ENCODE data around the gene MLH3.

Gene MLH3

DNA sequence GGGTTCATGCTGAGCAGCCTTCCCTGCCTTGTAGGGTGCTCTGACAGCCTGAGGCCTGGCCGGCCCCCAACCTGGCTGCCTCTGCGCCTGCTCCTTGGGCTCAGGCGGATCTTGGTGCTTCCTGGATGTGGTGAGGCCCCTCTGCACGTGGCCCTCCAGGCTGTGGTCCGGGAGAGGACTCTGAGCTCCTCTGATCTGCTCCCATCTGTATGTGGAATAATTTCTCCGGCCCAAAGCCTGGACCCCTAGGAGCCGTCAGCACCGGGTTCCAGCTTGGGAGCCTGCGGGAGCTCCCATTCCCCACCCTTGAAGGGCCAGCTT lies 69.8 kb downstream of the MLH3 start:
- TF ChIP-seq NFIC (IDR thresholded peaks at IDR 0.05) (no peak; the same call in 1 of the 2 replicates), CREB1 (IDR thresholded peaks at IDR 0.05; ENCODE audit: low read depth) (no peak), RAD21 (IDR thresholded peaks at IDR 0.05; ENCODE audit: low read depth) (no peak), YY1 (IDR thresholded peaks at IDR 0.05; ENCODE audit: low read depth) (no peak), TAF1 (IDR thresholded peaks at IDR 0.05; ENCODE audit: low read depth) (no peak), TCF12 (IDR thresholded peaks at IDR 0.05; ENCODE audit: low read depth) (no peak; the same call in 1 of the 2 replicates), FOXM1 (IDR thresholded peaks at IDR 0.05; ENCODE audit: borderline replicate concordance, low read depth) (no peak), CEBPB (IDR thresholded peaks at IDR 0.05) (no peak), TEAD4 (IDR thresholded peaks at IDR 0.05) (no peak), EP300 (IDR thresholded peaks at IDR 0.05; ENCODE audit: borderline replicate concordance) (no peak), ZBTB7A (IDR thresholded peaks at IDR 0.05; ENCODE audit: low read depth) (no peak)
- TF ChIP-seq, protein P1, sequence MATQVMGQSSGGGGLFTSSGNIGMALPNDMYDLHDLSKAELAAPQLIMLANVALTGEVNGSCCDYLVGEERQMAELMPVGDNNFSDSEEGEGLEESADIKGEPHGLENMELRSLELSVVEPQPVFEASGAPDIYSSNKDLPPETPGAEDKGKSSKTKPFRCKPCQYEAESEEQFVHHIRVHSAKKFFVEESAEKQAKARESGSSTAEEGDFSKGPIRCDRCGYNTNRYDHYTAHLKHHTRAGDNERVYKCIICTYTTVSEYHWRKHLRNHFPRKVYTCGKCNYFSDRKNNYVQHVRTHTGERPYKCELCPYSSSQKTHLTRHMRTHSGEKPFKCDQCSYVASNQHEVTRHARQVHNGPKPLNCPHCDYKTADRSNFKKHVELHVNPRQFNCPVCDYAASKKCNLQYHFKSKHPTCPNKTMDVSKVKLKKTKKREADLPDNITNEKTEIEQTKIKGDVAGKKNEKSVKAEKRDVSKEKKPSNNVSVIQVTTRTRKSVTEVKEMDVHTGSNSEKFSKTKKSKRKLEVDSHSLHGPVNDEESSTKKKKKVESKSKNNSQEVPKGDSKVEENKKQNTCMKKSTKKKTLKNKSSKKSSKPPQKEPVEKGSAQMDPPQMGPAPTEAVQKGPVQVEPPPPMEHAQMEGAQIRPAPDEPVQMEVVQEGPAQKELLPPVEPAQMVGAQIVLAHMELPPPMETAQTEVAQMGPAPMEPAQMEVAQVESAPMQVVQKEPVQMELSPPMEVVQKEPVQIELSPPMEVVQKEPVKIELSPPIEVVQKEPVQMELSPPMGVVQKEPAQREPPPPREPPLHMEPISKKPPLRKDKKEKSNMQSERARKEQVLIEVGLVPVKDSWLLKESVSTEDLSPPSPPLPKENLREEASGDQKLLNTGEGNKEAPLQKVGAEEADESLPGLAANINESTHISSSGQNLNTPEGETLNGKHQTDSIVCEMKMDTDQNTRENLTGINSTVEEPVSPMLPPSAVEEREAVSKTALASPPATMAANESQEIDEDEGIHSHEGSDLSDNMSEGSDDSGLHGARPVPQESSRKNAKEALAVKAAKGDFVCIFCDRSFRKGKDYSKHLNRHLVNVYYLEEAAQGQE (IDR thresholded peaks at IDR 0.05; ENCODE audit: low read depth), result no peak
- TF ChIP-seq, protein P2, sequence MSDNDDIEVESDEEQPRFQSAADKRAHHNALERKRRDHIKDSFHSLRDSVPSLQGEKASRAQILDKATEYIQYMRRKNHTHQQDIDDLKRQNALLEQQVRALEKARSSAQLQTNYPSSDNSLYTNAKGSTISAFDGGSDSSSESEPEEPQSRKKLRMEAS (IDR thresholded peaks at IDR 0.05), result no peak; the same call in 1 of the 2 replicates

DNA sequence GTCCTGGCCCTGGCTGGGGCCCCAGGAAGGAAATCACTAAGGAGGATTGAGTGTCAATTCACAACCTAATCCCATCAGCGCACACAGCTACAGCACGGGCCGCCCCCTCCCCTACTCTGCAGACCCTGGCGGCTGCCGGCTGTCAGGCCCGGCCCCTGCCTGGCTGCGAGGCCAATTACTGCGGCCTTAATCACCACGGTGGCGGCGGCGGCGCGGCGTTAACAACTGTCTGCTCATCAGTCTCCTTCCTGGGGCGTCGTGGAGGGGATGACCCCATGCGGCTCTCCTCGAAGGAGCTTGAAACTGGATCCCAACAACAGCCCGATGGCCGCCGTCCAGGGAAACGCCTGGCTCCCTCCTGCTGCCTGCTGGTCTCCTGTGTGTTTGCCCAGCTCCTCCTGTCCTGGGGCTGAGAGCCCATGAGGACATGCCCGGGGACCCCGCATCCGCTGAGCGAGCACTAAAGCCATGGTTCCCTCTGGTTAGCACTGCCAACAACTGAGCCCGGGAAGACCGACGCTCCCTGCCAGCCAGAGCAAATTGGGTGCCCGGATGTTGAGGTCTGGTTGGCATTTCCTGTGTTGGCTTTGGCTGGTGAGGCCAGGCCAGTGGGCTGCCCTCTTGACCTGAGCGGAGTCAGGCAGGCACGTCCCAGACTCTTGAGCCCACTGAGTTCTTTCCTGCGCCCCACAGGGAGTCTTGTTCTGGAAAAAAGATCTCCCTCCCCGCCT lies 70.4 kb downstream of the MLH3 start:
- TF ChIP-seq TCF12 (IDR thresholded peaks at IDR 0.05; ENCODE audit: low read depth), result peak; percentile 88
- no peak for TF ChIP-seq CEBPB (IDR thresholded peaks at IDR 0.05)
- TF ChIP-seq, protein P2 (IDR thresholded peaks at IDR 0.05), result peak; percentile 59
- 0 out of 2 replicates have a peak, but pooled peaks have one; percentile 56 for TF ChIP-seq ZBTB7A (IDR thresholded peaks at IDR 0.05; ENCODE audit: low read depth)
- TF ChIP-seq NFIC (IDR thresholded peaks at IDR 0.05), result peak; percentile 72
- TF ChIP-seq FOXM1 (IDR thresholded peaks at IDR 0.05; ENCODE audit: borderline replicate concordance, low read depth), result peak; percentile 61; the same call in 1 of the 2 replicates
- TF ChIP-seq TEAD4 (IDR thresholded peaks at IDR 0.05), result peak; percentile 63
- TF ChIP-seq, protein P1 (IDR thresholded peaks at IDR 0.05; ENCODE audit: low read depth), result no peak
- peak; percentile 83 for TF ChIP-seq EP300 (IDR thresholded peaks at IDR 0.05; ENCODE audit: borderline replicate concordance)
- TF ChIP-seq TAF1 (IDR thresholded peaks at IDR 0.05; ENCODE audit: low read depth), result no peak
- TF ChIP-seq, protein P3, sequence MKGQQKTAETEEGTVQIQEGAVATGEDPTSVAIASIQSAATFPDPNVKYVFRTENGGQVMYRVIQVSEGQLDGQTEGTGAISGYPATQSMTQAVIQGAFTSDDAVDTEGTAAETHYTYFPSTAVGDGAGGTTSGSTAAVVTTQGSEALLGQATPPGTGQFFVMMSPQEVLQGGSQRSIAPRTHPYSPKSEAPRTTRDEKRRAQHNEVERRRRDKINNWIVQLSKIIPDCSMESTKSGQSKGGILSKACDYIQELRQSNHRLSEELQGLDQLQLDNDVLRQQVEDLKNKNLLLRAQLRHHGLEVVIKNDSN (IDR thresholded peaks at IDR 0.05), result no peak; the same call in 1 of the 2 replicates
- TF ChIP-seq YY1 (IDR thresholded peaks at IDR 0.05; ENCODE audit: low read depth), result no peak
- TF ChIP-seq RAD21 (IDR thresholded peaks at IDR 0.05; ENCODE audit: low read depth), result no peak

DNA sequence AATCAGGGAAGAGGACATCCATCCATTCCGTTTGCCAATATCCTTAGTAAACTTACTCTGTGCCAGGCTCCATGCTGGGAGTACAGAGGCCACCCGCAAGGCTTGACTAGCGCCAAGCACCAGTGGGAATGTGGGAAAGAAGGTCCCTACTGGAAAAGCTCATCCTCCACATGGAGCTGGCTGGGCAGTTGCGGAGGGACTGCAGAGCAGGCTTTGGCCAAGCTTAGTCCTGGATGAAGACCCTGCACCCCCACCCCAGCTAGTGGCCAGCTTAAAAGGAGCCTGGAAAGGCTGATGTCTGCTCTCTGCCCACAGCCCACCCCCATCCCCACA lies 70.9 kb downstream of the MLH3 start:
- TF ChIP-seq NFIC (IDR thresholded peaks at IDR 0.05), result peak; percentile 61
- no peak for TF ChIP-seq TAF1 (IDR thresholded peaks at IDR 0.05; ENCODE audit: low read depth)

DNA sequence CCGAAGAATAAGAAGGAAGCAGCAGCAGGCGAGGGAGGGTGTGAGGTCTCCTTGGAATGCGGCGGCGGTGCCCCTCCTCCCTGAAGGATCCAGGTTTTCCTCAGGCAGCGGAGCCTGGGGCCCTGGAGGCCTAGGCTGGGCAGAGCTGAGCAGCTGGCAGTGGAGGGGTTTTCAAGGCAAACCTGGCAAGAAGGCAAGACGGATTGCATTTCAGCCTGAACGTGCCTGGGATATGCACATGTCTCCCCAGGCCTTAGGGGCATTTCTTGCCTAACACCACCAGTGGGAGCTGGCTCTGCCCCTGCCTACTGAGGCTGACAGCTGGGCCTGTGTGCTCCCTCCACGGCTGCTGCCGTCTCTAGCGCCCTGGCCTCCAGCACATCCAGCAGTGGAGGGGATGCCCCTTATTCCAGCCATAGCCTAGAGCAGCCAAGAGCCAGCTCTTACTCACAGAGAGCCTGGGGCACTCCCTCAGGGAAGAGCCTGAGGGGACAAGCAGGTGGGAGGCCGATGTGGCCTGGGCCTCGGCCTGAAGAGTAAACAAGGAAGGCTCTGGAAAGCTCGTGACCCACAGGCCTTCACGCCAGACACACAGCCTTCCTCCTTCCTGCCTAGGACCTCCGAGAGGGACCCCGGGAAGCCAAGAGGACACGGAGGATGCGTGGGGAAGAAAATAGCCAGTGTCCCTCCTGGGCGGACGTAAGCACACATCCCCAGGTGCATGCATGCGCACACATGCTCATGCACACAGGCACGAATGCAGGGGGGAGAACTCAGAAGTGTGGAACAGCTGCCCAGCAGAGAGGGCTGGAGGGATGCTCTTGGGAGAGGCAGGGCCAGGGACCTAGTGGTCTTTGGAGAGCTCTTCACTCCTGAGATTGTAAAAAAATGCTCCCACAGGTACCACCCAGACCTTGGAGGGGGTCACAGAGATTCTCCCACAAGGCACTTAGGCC lies 71.5 kb downstream of the MLH3 start:
- TF ChIP-seq RAD21 (IDR thresholded peaks at IDR 0.05; ENCODE audit: low read depth) (no peak), YY1 (IDR thresholded peaks at IDR 0.05; ENCODE audit: low read depth) (no peak), TCF12 (IDR thresholded peaks at IDR 0.05; ENCODE audit: low read depth) (no peak; the same call in 1 of the 2 replicates), FOXM1 (IDR thresholded peaks at IDR 0.05; ENCODE audit: borderline replicate concordance, low read depth) (no peak), CREB1 (IDR thresholded peaks at IDR 0.05; ENCODE audit: low read depth) (no peak), NFIC (IDR thresholded peaks at IDR 0.05) (no peak)
- TF ChIP-seq, protein P3 (IDR thresholded peaks at IDR 0.05), result no peak
- TF ChIP-seq, protein P2 (IDR thresholded peaks at IDR 0.05), result peak; percentile 41; the same call in 1 of the 2 replicates
- TF ChIP-seq, protein P1 (IDR thresholded peaks at IDR 0.05; ENCODE audit: low read depth), result no peak

All from Ishikawa (cell line).